IMR-90 (cell line): ENCODE measurements around the gene PRTG. TPM values are rescaled to one million over a fixed set of nuclear protein-coding genes. Genes with fewer than 3 reads are reported as not detected.

Experiments used
- ATAC-seq: fragments of 200-7000 bp; cut with Tn5 transposase; 2 replicates; pipeline ENCODE4 v1.9.1; 2020; ENCODE audit warnings: low read depth, mild to moderate bottlenecking, moderate library complexity
- BruUV-seq: library from RNA; stranded (reverse); fragments of 400-500 nt; replicated peaks from 2 replicates; lab custom pipeline; 2021; lab: Mats Ljungman, UMichigan
- CTCF ChIA-PET: fragments of 300-600 bp; formaldehyde crosslinking; extraction: SDS; loops from one replicate; lab custom pipeline; 2021; ENCODE audit warnings: antibody characterized with exemption; lab: Yijun Ruan, JAX
- POLR2A ChIA-PET: fragments of 300-600 bp; sonication (Branson Sonifier 250); formaldehyde crosslinking; loops from one replicate; lab custom pipeline; 2022; ENCODE audit warnings: antibody characterized with exemption; ENCODE audit not compliant: unreplicated experiment; lab: Charles Lee
- DNase-seq: peaks from one replicate; pipeline ENCODE4 v3.0.0; 2013
- H2AFZ ChIP-seq: replicated peaks from 2 replicates; pipeline ENCODE3; 2013; ENCODE audit warnings: low read length, mild to moderate bottlenecking; ENCODE audit not compliant: poor library complexity
- H2AK5ac ChIP-seq: 2 replicates; pipeline ENCODE4 v1.6.1; 2013; ENCODE audit warnings: low read depth, low read length, inconsistent platforms
- H2AK9ac ChIP-seq: replicated peaks from 2 replicates; pipeline ENCODE3; 2013; ENCODE audit warnings: mild to moderate bottlenecking, low read depth, low read length, moderate library complexity; ENCODE audit not compliant: poor library complexity
- H2BK120ac ChIP-seq: 2 replicates; pipeline ENCODE4 v1.6.1; 2013; ENCODE audit warnings: low read depth, low read length, inconsistent platforms
- H2BK15ac ChIP-seq: 3 replicates; pipeline ENCODE4 v1.6.1; 2013; ENCODE audit warnings: low read depth, low read length, inconsistent platforms
- H2BK20ac ChIP-seq: 2 replicates; pipeline ENCODE4 v1.6.1; 2013; ENCODE audit warnings: low read depth, mild to moderate bottlenecking, inconsistent platforms, low read length, moderate library complexity
- H2BK5ac ChIP-seq: 2 replicates; pipeline ENCODE4 v1.6.1; 2013; ENCODE audit warnings: mild to moderate bottlenecking, low read depth, low read length, inconsistent platforms; ENCODE audit not compliant: poor library complexity, severe bottlenecking
- H3K14ac ChIP-seq: replicated peaks from 2 replicates; pipeline ENCODE4 v1.6.1; 2013; ENCODE audit warnings: low read depth, low read length, inconsistent platforms
- H3K18ac ChIP-seq: 2 replicates; pipeline ENCODE4 v1.6.1; 2013; ENCODE audit warnings: low read depth, low read length, control low read depth
- H3K23ac ChIP-seq: 2 replicates; pipeline ENCODE4 v1.6.1; 2013; ENCODE audit warnings: low read depth, low read length, inconsistent platforms
- H3K27ac ChIP-seq: 2 replicates; pipeline ENCODE4 v1.5.1; 2013; ENCODE audit warnings: mild to moderate bottlenecking, control low read depth, low read length; ENCODE audit not compliant: insufficient read depth
- H3K27me3 ChIP-seq: 2 replicates; pipeline ENCODE4 v1.6.1; 2013; ENCODE audit warnings: low read length; ENCODE audit not compliant: control insufficient read depth, insufficient read depth
- H3K36me3 ChIP-seq: 2 replicates; pipeline ENCODE4 v1.6.1; 2013; ENCODE audit warnings: low read length, mixed read lengths; ENCODE audit not compliant: control insufficient read depth, insufficient read depth
- H3K4ac ChIP-seq: 2 replicates; pipeline ENCODE4 v1.6.1; 2013; ENCODE audit warnings: low read depth, low read length, inconsistent platforms
- H3K4me1 ChIP-seq: 2 replicates; pipeline ENCODE4 v1.6.1; 2013; ENCODE audit warnings: low read length, mixed read lengths; ENCODE audit not compliant: control insufficient read depth, insufficient read depth
- H3K4me2 ChIP-seq: 2 replicates; pipeline ENCODE4 v1.6.1; 2013; ENCODE audit warnings: low read depth, mild to moderate bottlenecking, control low read depth, low read length, moderate library complexity
- H3K4me3 ChIP-seq: 2 replicates; pipeline ENCODE4 v1.5.1; 2013; ENCODE audit warnings: low read depth, mild to moderate bottlenecking, control low read depth, low read length, moderate library complexity; ENCODE audit not compliant: insufficient read depth
- H3K56ac ChIP-seq: 2 replicates; pipeline ENCODE4 v1.6.1; 2013; ENCODE audit warnings: low read length, inconsistent platforms; ENCODE audit not compliant: insufficient read depth; ENCODE audit errors: extremely low read depth
- H3K79me1 ChIP-seq, 2 experiments: 2 replicates each; pipeline ENCODE4 v1.6.1; 2013; ENCODE audit warnings: low read length in 2 of 2, inconsistent platforms in 1 of 2, low read depth in 1 of 2
- H3K9ac ChIP-seq: 2 replicates; pipeline ENCODE4 v1.6.1; 2013; ENCODE audit warnings: low read depth, low read length, control low read depth
- H3K9me1 ChIP-seq: 2 replicates; pipeline ENCODE4 v1.6.1; 2013; ENCODE audit warnings: low read length, inconsistent platforms; ENCODE audit not compliant: insufficient read depth
- H3K9me3 ChIP-seq: 2 replicates; pipeline ENCODE4 v1.6.1; 2013; ENCODE audit warnings: low read length; ENCODE audit not compliant: control insufficient read depth, insufficient read depth
- H4K20me1 ChIP-seq: 2 replicates; pipeline ENCODE4 v1.6.1; 2013; ENCODE audit warnings: low read length, inconsistent platforms; ENCODE audit not compliant: insufficient read depth
- H4K5ac ChIP-seq: 2 replicates; pipeline ENCODE4 v1.6.1; 2013; ENCODE audit warnings: mild to moderate bottlenecking, low read depth, low read length, control low read depth
- H4K8ac ChIP-seq, 2 experiments: 2 replicates each; pipeline ENCODE4 v1.6.1; 2013; ENCODE audit warnings: low read depth in 2 of 2, low read length in 2 of 2, control low read depth in 1 of 2, inconsistent platforms in 1 of 2
- H4K91ac ChIP-seq: 2 replicates; pipeline ENCODE4 v1.6.1; 2013; ENCODE audit warnings: low read depth, low read length, inconsistent platforms; ENCODE audit not compliant: insufficient read depth
- FOS ChIP-seq: fragments of 150-350 bp; IDR thresholded peaks from 2 replicates; pipeline ENCODE4 v1.6.1; 2016; ENCODE audit warnings: low read depth, low read length
- RCOR1 ChIP-seq: IDR thresholded peaks from 2 replicates; pipeline ENCODE4 v1.6.1; 2012; ENCODE audit warnings: mild to moderate bottlenecking, low read length, improper control_type of control experiment; ENCODE audit not compliant: insufficient replicate concordance
- WGBS, 2 experiments: methylation state at CpG; one replicate each; pipeline versions ENCODE4 v1.1.5 to v1.1.7; 2013; ENCODE audit warnings: missing lambda C conversion rate in 2 of 2; ENCODE audit not compliant: insufficient read length in 1 of 2; ENCODE audit errors: extremely low coverage in 2 of 2; 5-methylcytosine and 5-hydroxymethylcytosine counted together
- dilution Hi-C: fragments of 300-500 bp; cut with HindIII; formaldehyde crosslinking; loops from one replicate; pipeline ENCODE4 v1.14.3; 2018; ENCODE audit warnings: low sequenced_read_pairs; ENCODE audit not compliant: unreplicated experiment
- in situ Hi-C: fragments of 300-500 bp; cut with MboI; formaldehyde crosslinking; loops from 3 replicates; pipeline ENCODE4 v1.14.3; 2019; ENCODE audit warnings: low sequenced_read_pairs, inconsistent platforms, mixed read lengths
- intact Hi-C: fragments of 100-400 bp; cut with micrococcal nuclease; formaldehyde crosslinking; loops from 2 replicates; pipeline ENCODE4 v1.10.0; 2022
- polyA plus RNA-seq, 3 experiments: library from polyadenylated mRNA; depleted of rRNA; stranded (reverse); fragments of >200 nt; gene quantifications; 2 replicates each; pipeline ENCODE4 v1.2.3, GENCODE V29; 2012; ENCODE audit warnings: low replicate concordance in 1 of 3
- total RNA-seq: library from RNA; depleted of rRNA; stranded (reverse); fragments of >200 nt; gene quantifications from 2 replicates; pipeline ENCODE4 v1.2.3, GENCODE V29; 2012
- TF ChIP-seq, protein P1 (sequence below): fragments of 150-350 bp; IDR thresholded peaks from 2 replicates; pipeline ENCODE4 v1.6.1; 2017; ENCODE audit warnings: mild to moderate bottlenecking, antibody characterized with exemption, low read length, low read depth

The PRTG gene
- total and polyA plus RNA-seq, 2 of the 4 experiments (the other 2 are of a cell fraction), result 0.99 to 1.4 TPM

DNA sequence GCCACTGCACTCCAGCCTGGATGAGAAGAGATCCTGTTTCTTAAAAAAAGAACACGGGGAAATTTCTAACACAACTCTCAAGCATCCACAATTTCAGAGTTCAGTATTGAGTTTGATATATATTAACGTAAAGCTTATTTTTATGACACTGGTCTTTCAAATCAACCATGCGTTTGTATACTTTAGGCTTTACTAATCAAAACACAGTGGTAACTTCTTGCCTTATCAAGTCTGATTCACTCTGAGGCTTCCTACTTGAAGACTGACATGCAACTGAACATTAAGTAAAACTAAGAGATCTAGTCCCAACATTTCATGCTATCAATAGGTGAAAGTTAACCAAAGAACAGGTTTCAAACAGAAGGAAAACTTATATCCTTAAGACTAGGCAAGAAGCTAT is 46.7 kb downstream of the PRTG start:
- no peaks in the 10 kb centered on the region; a peak in 1 of 4 replicates for H3K79me1 ChIP-seq
- no peak overlapping the region for H3K23ac ChIP-seq
- no peak overlapping the region for H2AK5ac ChIP-seq
- ChIA-PET CTCF (interaction anchor here (0.8 kb wide), 1 partner anchor 17 kb away, joined by 3 read pairs; no protein-coding TSS in a partner anchor), POLR2A (no interaction called here)
- BruUV-seq, result no TSS peak
- H3K4me3 ChIP-seq, result no peak overlapping the region
- no peak overlapping the region for H3K56ac ChIP-seq
- no peak overlapping the region for H3K4me2 ChIP-seq
- in situ Hi-C loops, result no loop called here
- ATAC-seq, result peak; percentile 68
- no peak overlapping the region for H3K27ac ChIP-seq
- peak; percentile 78 for DNase-seq
- no peaks in the 10 kb centered on the region for H4K20me1 ChIP-seq
- no peak overlapping the region for H2BK20ac ChIP-seq
- H3K9me1 ChIP-seq, result no peaks in the 10 kb centered on the region
- dilution Hi-C loops, result no loop called here
- no peak overlapping the region for H4K8ac ChIP-seq
- no CpG with 5 or more reads among the region's 3 CpGs for WGBS, 2 experiments
- TF ChIP-seq, protein P1, sequence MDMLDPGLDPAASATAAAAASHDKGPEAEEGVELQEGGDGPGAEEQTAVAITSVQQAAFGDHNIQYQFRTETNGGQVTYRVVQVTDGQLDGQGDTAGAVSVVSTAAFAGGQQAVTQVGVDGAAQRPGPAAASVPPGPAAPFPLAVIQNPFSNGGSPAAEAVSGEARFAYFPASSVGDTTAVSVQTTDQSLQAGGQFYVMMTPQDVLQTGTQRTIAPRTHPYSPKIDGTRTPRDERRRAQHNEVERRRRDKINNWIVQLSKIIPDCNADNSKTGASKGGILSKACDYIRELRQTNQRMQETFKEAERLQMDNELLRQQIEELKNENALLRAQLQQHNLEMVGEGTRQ, result no peak
- TF ChIP-seq FOS (0 out of 2 replicates have a peak, but pooled peaks have one; percentile 27), RCOR1 (no peak)
- no peak overlapping the region for H4K91ac ChIP-seq
- no peak overlapping the region for H4K5ac ChIP-seq
- no peak overlapping the region for H3K18ac ChIP-seq
- intact Hi-C loops, result loop anchor here (2.0 kb wide), 1 partner anchor 15 kb away; no protein-coding TSS in a partner anchor
- peaks cover 29% of the 10 kb centered on the region for H3K27me3 ChIP-seq
- H3K4me1 ChIP-seq, result peaks cover 7% of the 10 kb centered on the region
- no peak overlapping the region for H2AK9ac ChIP-seq
- no peaks in the 10 kb centered on the region for H3K9me3 ChIP-seq
- H2BK5ac ChIP-seq, result no peak overlapping the region
- no peak overlapping the region for H3K14ac ChIP-seq
- no peak overlapping the region for H2BK120ac ChIP-seq
- H2BK15ac ChIP-seq, result no peak overlapping the region
- H2AFZ ChIP-seq, result no peak overlapping the region
- no peaks in the 10 kb centered on the region for H3K36me3 ChIP-seq
- H3K9ac ChIP-seq, result no peak overlapping the region
- H3K4ac ChIP-seq, result no peak overlapping the region
